WTC11 (cell line): Measurements from ENCODE around the gene MYOG. TPM values are rescaled to one million over a fixed set of nuclear protein-coding genes. Genes with fewer than 3 reads are reported as not detected.

Source experiments
- ATAC-seq: fragments of 200-7000 bp; cut with Tn5 transposase; 2 replicates; pipeline ENCODE4 v1.10.0; 2021; ENCODE audit warnings: mild to moderate bottlenecking, moderate library complexity
- CTCF ChIA-PET: fragments of 300-600 bp; sonication (Branson Sonifier 250); formaldehyde crosslinking; loops from one replicate; lab custom pipeline; 2021; ENCODE audit warnings: antibody characterized with exemption; lab: Charles Lee
- POLR2A ChIA-PET: fragments of 350-600 bp; sonication (Branson Sonifier 250); formaldehyde crosslinking; loops from one replicate; lab custom pipeline; 2021; ENCODE audit warnings: antibody characterized with exemption; lab: Charles Lee
- DNase-seq: peaks from one replicate; pipeline ENCODE4 v3.0.0; 2021; ENCODE audit warnings: low spot score
- H3K27ac Mint-ChIP-seq: 2 replicates; pipeline ENCODE4 v1.8.0; 2021; ENCODE audit warnings: mixed read lengths
- H3K27me3 Mint-ChIP-seq: 2 replicates; pipeline ENCODE4 v1.8.0; 2021; ENCODE audit warnings: low read depth, mild to moderate bottlenecking, moderate library complexity, mixed read lengths
- H3K36me3 Mint-ChIP-seq: 2 replicates; pipeline ENCODE4 v1.8.0; 2021; ENCODE audit warnings: mixed read lengths
- H3K4me1 Mint-ChIP-seq: 2 replicates; pipeline ENCODE4 v1.8.0; 2022; ENCODE audit warnings: mixed read lengths
- H3K4me3 Mint-ChIP-seq: 2 replicates; pipeline ENCODE4 v1.8.0; 2021; ENCODE audit warnings: mild to moderate bottlenecking, moderate library complexity, mixed read lengths
- H3K9me3 Mint-ChIP-seq: 2 replicates; pipeline ENCODE4 v1.8.0; 2021; ENCODE audit warnings: mixed read lengths
- ATF1 ChIP-seq: sonication (generic); formaldehyde crosslinking; IDR thresholded peaks from 2 replicates; pipeline ENCODE4 v1.8.1; 2023; ENCODE audit warnings: mild to moderate bottlenecking, moderate library complexity, missing genetic modification reagents
- ESRRA ChIP-seq: sonication (generic); formaldehyde crosslinking; IDR thresholded peaks from 2 replicates; pipeline ENCODE4 v1.8.1; 2022; ENCODE audit warnings: mild to moderate bottlenecking, missing genetic modification reagents, borderline replicate concordance
- ETV6 ChIP-seq: sonication (generic); formaldehyde crosslinking; IDR thresholded peaks from 2 replicates; pipeline ENCODE4 v1.8.1; 2022; ENCODE audit warnings: mild to moderate bottlenecking, missing genetic modification reagents
- FOXK1 ChIP-seq: sonication (generic); formaldehyde crosslinking; IDR thresholded peaks from 2 replicates; pipeline ENCODE4 v1.8.0; 2022; ENCODE audit warnings: mild to moderate bottlenecking, moderate library complexity, missing genetic modification reagents
- GABPB1 ChIP-seq: sonication (generic); formaldehyde crosslinking; IDR thresholded peaks from 2 replicates; pipeline ENCODE4 v1.8.1; 2023; ENCODE audit warnings: mild to moderate bottlenecking, missing genetic modification reagents
- GRHL2 ChIP-seq: fragments of 250-450 bp; sonication (Bioruptor Pico); IDR thresholded peaks from 2 replicates; pipeline ENCODE4 v1.8.0; 2022; ENCODE audit warnings: mild to moderate bottlenecking, moderate library complexity; ENCODE audit not compliant: insufficient replicate concordance, severe bottlenecking
- IRF2 ChIP-seq: sonication (generic); formaldehyde crosslinking; IDR thresholded peaks from 2 replicates; pipeline ENCODE4 v1.8.0; 2022; ENCODE audit warnings: low read depth, missing genetic modification reagents, borderline replicate concordance
- MXD4 ChIP-seq: fragments of 250-450 bp; sonication (Bioruptor Pico); IDR thresholded peaks from 2 replicates; pipeline ENCODE4 v1.8.0; 2021; ENCODE audit warnings: mild to moderate bottlenecking, moderate library complexity, borderline replicate concordance
- NFE2L1 ChIP-seq: sonication (generic); formaldehyde crosslinking; IDR thresholded peaks from 2 replicates; pipeline ENCODE4 v1.8.1; 2023; ENCODE audit warnings: missing genetic modification reagents
- SMAD4 ChIP-seq: sonication (generic); formaldehyde crosslinking; IDR thresholded peaks from 2 replicates; pipeline ENCODE4 v1.8.0; 2022; ENCODE audit warnings: mild to moderate bottlenecking, missing genetic modification reagents
- SOX15 ChIP-seq: fragments of 250-450 bp; sonication (Bioruptor Pico); IDR thresholded peaks from 2 replicates; pipeline ENCODE4 v1.9.0; 2021; ENCODE audit warnings: mild to moderate bottlenecking
- TCF7 ChIP-seq: sonication (generic); formaldehyde crosslinking; IDR thresholded peaks from 2 replicates; pipeline ENCODE4 v1.8.0; 2022; ENCODE audit warnings: mild to moderate bottlenecking, low read depth, missing genetic modification reagents, moderate library complexity
- ZNF423 ChIP-seq: fragments of 250-450 bp; sonication (Bioruptor Pico); IDR thresholded peaks from 2 replicates; pipeline ENCODE4 v2.1.2; 2022; ENCODE audit warnings: mild to moderate bottlenecking, moderate library complexity
- ZSCAN18 ChIP-seq: fragments of 250-450 bp; sonication (Bioruptor Pico); IDR thresholded peaks from 2 replicates; pipeline ENCODE4 v2.1.2; 2022; ENCODE audit warnings: mild to moderate bottlenecking, moderate library complexity
- total RNA-seq: library from RNA; stranded (reverse); gene quantifications from 3 replicates; pipeline ENCODE4 v1.2.3, GENCODE V29; 2021
- TF ChIP-seq, protein P1 (sequence below): sonication (generic); formaldehyde crosslinking; conservative IDR thresholded peaks from 2 replicates; pipeline ENCODE4 v1.8.1; 2022; ENCODE audit warnings: mild to moderate bottlenecking, missing genetic modification reagents
- TF ChIP-seq, protein P2 (sequence below): sonication (generic); formaldehyde crosslinking; IDR thresholded peaks from 2 replicates; pipeline ENCODE4 v1.8.0; 2023; ENCODE audit warnings: missing genetic modification reagents
- TF ChIP-seq, protein P3 (sequence below): sonication (generic); formaldehyde crosslinking; IDR thresholded peaks from 2 replicates; pipeline ENCODE4 v1.8.0; 2022; ENCODE audit warnings: mild to moderate bottlenecking, missing genetic modification reagents
- TF ChIP-seq, protein P4 (sequence below): sonication (generic); formaldehyde crosslinking; IDR thresholded peaks from 2 replicates; pipeline ENCODE4 v1.8.0; 2022; ENCODE audit warnings: mild to moderate bottlenecking, missing genetic modification reagents

Gene MYOG
- total RNA-seq, 1 experiment from 2014 or later = not detected

DNA sequence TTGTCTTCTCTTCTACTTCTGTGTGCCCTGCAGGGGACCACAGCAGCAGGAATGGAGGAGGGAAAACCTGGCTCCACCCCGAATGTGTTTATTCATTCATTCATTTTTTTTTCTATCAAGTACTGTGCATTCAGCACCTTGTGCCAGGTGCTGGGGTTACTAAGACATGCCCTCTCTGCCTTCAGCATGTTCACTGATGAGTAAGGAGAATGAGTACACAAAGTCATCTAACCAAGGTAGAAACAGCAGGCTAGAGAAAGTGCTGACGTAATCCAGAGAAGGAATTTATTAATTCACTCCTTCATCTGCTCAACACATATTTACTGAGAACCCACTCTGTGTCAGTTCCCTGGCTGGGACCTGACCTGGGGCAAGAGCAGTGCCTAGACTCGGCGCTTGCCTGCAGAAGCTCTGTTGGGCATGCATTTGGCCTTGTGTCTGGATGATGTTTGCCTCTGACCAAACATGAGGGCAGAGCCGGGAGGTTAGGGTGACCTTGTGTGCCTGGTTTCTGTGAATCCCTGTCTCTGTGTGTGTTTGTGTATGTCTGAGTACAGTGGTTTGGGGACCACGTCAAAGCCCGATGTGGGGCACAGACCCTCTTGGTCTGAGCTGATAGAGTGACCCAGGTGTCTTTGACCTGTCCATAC is 3.3 kb upstream of the MYOG start:
- DNase-seq (no peak), ATAC-seq (no peak)
- Mint-ChIP-seq H3K9me3 (peaks cover 7% of the 10 kb centered on the region), H3K27ac (no peak overlapping the region), H3K36me3 (no peaks in the 10 kb centered on the region), H3K27me3 (no peaks in the 10 kb centered on the region; the same call in 1 of the 2 replicates), H3K4me3 (no peak overlapping the region), H3K4me1 (peaks cover 16% of the 10 kb centered on the region)
- ChIA-PET POLR2A (no interaction called here), CTCF (interaction anchor here (0.7 to 8.9 kb wide), 9 partner anchors 29 to 180 kb away, joined by 3 to 123 read pairs (median 4); no protein-coding TSS in a partner anchor)
- TF ChIP-seq, protein P1, sequence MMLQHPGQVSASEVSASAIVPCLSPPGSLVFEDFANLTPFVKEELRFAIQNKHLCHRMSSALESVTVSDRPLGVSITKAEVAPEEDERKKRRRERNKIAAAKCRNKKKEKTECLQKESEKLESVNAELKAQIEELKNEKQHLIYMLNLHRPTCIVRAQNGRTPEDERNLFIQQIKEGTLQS (CRISPR knock-in tag) = no peak
- TF ChIP-seq MXD4 (CRISPR knock-in tag) (no peak), ETV6 (no peak), SMAD4 (CRISPR knock-in tag) (no peak), NFE2L1 (no peak), GABPB1 (CRISPR knock-in tag) (no peak), ATF1 (CRISPR knock-in tag) (no peak), FOXK1 (CRISPR knock-in tag) (no peak), ZSCAN18 (CRISPR knock-in tag) (no peak), SOX15 (CRISPR knock-in tag) (no peak)
- TF ChIP-seq, protein P2, sequence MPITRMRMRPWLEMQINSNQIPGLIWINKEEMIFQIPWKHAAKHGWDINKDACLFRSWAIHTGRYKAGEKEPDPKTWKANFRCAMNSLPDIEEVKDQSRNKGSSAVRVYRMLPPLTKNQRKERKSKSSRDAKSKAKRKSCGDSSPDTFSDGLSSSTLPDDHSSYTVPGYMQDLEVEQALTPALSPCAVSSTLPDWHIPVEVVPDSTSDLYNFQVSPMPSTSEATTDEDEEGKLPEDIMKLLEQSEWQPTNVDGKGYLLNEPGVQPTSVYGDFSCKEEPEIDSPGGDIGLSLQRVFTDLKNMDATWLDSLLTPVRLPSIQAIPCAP = no peak
- TF ChIP-seq, protein P3, sequence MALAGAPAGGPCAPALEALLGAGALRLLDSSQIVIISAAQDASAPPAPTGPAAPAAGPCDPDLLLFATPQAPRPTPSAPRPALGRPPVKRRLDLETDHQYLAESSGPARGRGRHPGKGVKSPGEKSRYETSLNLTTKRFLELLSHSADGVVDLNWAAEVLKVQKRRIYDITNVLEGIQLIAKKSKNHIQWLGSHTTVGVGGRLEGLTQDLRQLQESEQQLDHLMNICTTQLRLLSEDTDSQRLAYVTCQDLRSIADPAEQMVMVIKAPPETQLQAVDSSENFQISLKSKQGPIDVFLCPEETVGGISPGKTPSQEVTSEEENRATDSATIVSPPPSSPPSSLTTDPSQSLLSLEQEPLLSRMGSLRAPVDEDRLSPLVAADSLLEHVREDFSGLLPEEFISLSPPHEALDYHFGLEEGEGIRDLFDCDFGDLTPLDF (CRISPR knock-in tag) = no peak

- H3K27ac Mint-ChIP-seq = no peak overlapping the region; the same call in 1 of the 2 replicates
- H3K4me3 Mint-ChIP-seq = no peak overlapping the region
- ChIA-PET POLR2A (no interaction called here), CTCF (interaction anchor here (0.7 to 8.9 kb wide), 6 partner anchors 22 to 179 kb away, joined by 3 to 123 read pairs (median 4); no protein-coding TSS in a partner anchor)
- no peaks in the 10 kb centered on the region; the same call in 1 of the 2 replicates for H3K27me3 Mint-ChIP-seq
- TF ChIP-seq ESRRA (CRISPR knock-in tag) = no peak
- TF ChIP-seq, protein P4, sequence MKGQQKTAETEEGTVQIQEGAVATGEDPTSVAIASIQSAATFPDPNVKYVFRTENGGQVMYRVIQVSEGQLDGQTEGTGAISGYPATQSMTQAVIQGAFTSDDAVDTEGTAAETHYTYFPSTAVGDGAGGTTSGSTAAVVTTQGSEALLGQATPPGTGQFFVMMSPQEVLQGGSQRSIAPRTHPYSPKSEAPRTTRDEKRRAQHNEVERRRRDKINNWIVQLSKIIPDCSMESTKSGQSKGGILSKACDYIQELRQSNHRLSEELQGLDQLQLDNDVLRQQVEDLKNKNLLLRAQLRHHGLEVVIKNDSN (CRISPR knock-in tag) = no peak
- TF ChIP-seq TCF7 (CRISPR knock-in tag) = no peak
- no peak for TF ChIP-seq GRHL2 (CRISPR knock-in tag)
- no peak for TF ChIP-seq ZNF423 (CRISPR knock-in tag)
- no peak for TF ChIP-seq IRF2
- peaks cover 4% of the 10 kb centered on the region for H3K9me3 Mint-ChIP-seq
- ATAC-seq (no peak), DNase-seq (no peak)
- no peaks in the 10 kb centered on the region for H3K36me3 Mint-ChIP-seq
- H3K4me1 Mint-ChIP-seq = peaks cover 16% of the 10 kb centered on the region
These were observed 2.6 kb upstream of the MYOG start for GRCh38 chr1:203088441-203088840.
